Panc1 (cell line): Measurements from ENCODE around the gene GPX7. TPM values are rescaled to one million over a fixed set of nuclear protein-coding genes. Genes with fewer than 3 reads are reported as not detected.

Experiments used
- ATAC-seq: fragments of 200-7000 bp; cut with Tn5 transposase; 2 replicates; pipeline ENCODE4 v1.9.1; 2020; ENCODE audit warnings: mild to moderate bottlenecking, moderate library complexity
- BruUV-seq: library from RNA; stranded (reverse); fragments of 400-500 nt; replicated peaks from 2 replicates; lab custom pipeline; 2021; lab: Mats Ljungman, UMichigan
- CTCF ChIA-PET: fragments of 300-600 bp; sonication (Branson Sonifier 250); formaldehyde crosslinking; loops from one replicate; lab custom pipeline; 2022; ENCODE audit warnings: antibody characterized with exemption; lab: Charles Lee
- POLR2A ChIA-PET: fragments of 300-600 bp; sonication (Branson Sonifier 250); formaldehyde crosslinking; loops from one replicate; lab custom pipeline; 2022; ENCODE audit warnings: antibody characterized with exemption; lab: Charles Lee
- DNase-seq: peaks from one replicate; pipeline ENCODE4 v3.0.0-alpha.2; 2010; ENCODE audit warnings: low read depth, low spot score
- H3K27ac ChIP-seq: 2 replicates; pipeline ENCODE4 v1.5.1; 2011; ENCODE audit warnings: mild to moderate bottlenecking, low read length, inconsistent platforms
- H3K27me3 ChIP-seq: fragments of 200-500 bp; sonication (Bioruptor generic); 2 replicates; pipeline ENCODE4 v1.6.0; 2014; ENCODE audit warnings: low read length, inconsistent platforms; ENCODE audit not compliant: control insufficient read depth, insufficient read depth
- H3K36me3 ChIP-seq: fragments of 200-500 bp; sonication (Bioruptor generic); 2 replicates; pipeline ENCODE4 v1.5.1; 2014; ENCODE audit warnings: inconsistent platforms, mild to moderate bottlenecking, low read length, moderate library complexity; ENCODE audit not compliant: control insufficient read depth, insufficient read depth
- H3K4me1 ChIP-seq: 2 replicates; pipeline ENCODE4 v1.5.1; 2011; ENCODE audit warnings: inconsistent platforms, mild to moderate bottlenecking, low read length, moderate library complexity; ENCODE audit not compliant: control insufficient read depth, insufficient read depth
- H3K4me3 ChIP-seq, 2 experiments: 2 replicates each; pipeline ENCODE4 v1.5.1; 2011 to 2012; ENCODE audit warnings: low read depth in 2 of 2, low read length in 2 of 2, mild to moderate bottlenecking in 2 of 2, inconsistent platforms in 1 of 2, moderate library complexity in 1 of 2
- H3K9me3 ChIP-seq: fragments of 200-500 bp; sonication (Bioruptor generic); 2 replicates; pipeline ENCODE4 v1.5.1; 2014; ENCODE audit warnings: low read depth, mild to moderate bottlenecking, inconsistent platforms, low read length, moderate library complexity; ENCODE audit not compliant: control insufficient read depth, insufficient read depth
- POLR2AphosphoS5 ChIP-seq: IDR thresholded peaks from 2 replicates; pipeline ENCODE4 v1.6.1; 2012; ENCODE audit warnings: mild to moderate bottlenecking, low read depth, low read length, moderate library complexity
- SIN3A ChIP-seq: IDR thresholded peaks from 2 replicates; pipeline ENCODE4 v1.6.1; 2012; ENCODE audit warnings: low read depth, mild to moderate bottlenecking, low read length, moderate library complexity, borderline replicate concordance; ENCODE audit not compliant: insufficient read depth
- TCF7L2 ChIP-seq: IDR thresholded peaks from 2 replicates; pipeline ENCODE4 v1.6.1; 2011; ENCODE audit warnings: mild to moderate bottlenecking, low read depth, low read length, inconsistent platforms
- in situ Hi-C: cut with HindIII; loops from 2 replicates; pipeline ENCODE4 v1.10.0; 2016; ENCODE audit warnings: low sequenced_read_pairs, low pct_unique_long_range_greater_than_20kb
- intact Hi-C: fragments of 100-400 bp; cut with micrococcal nuclease; formaldehyde crosslinking; loops from one replicate; pipeline ENCODE4 v1.10.0; 2022; ENCODE audit not compliant: unreplicated experiment
- total RNA-seq: library from RNA; stranded (reverse); gene quantifications from one replicate; pipeline ENCODE4 v1.2.1, GENCODE V29; 2021; ENCODE audit not compliant: unreplicated experiment
- TF ChIP-seq, protein P1 (sequence below): fragments of 450-650 bp; IDR thresholded peaks from 2 replicates; pipeline ENCODE4 v1.5.1; 2017; ENCODE audit warnings: mild to moderate bottlenecking
- TF ChIP-seq, protein P2 (sequence below), 2 experiments: IDR thresholded peaks; 2 replicates each; pipeline ENCODE4 v1.6.1; 2011 to 2012; ENCODE audit warnings: low read depth in 2 of 2, control low read depth in 1 of 2, low read length in 1 of 2, mild to moderate bottlenecking in 1 of 2, moderate library complexity in 1 of 2; ENCODE audit not compliant: insufficient read depth in 1 of 2

GPX7 gene
- total RNA-seq, 1 experiment from 2014 or later: 11.2 TPM

DNA sequence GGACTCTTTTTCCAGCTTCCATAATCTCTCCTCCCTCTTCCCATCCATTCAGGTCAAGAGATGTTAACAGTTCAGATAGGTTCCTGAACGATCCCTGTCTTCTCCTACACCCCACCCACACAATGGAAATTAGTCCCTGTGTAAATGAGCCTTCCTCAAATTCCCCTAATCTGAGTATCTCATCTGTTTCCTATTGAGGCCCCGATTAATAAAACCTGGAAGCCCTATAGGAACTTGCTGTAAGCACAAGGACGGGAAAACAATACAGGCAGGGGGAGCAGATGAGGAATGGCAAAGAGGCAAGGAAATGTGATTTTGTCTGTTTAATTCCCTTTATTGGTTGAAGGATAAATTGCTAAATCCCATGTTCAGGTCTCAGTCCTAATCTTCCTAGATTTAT is 7.1 kb upstream of the GPX7 start:
- intact Hi-C loops (no loop called here), in situ Hi-C loops (no loop called here)
- no peak for DNase-seq
- BruUV-seq: no TSS peak
- H3K36me3 ChIP-seq: no peaks in the 10 kb centered on the region
- H3K4me1 ChIP-seq: no peaks in the 10 kb centered on the region
- ATAC-seq: no peak
- H3K4me3 ChIP-seq: no peak overlapping the region
- CTCF ChIA-PET: no interaction called here
- no peaks in the 10 kb centered on the region for H3K27me3 ChIP-seq
- no peak for TF ChIP-seq TCF7L2
- no peak for TF ChIP-seq SIN3A
- TF ChIP-seq, protein P1, sequence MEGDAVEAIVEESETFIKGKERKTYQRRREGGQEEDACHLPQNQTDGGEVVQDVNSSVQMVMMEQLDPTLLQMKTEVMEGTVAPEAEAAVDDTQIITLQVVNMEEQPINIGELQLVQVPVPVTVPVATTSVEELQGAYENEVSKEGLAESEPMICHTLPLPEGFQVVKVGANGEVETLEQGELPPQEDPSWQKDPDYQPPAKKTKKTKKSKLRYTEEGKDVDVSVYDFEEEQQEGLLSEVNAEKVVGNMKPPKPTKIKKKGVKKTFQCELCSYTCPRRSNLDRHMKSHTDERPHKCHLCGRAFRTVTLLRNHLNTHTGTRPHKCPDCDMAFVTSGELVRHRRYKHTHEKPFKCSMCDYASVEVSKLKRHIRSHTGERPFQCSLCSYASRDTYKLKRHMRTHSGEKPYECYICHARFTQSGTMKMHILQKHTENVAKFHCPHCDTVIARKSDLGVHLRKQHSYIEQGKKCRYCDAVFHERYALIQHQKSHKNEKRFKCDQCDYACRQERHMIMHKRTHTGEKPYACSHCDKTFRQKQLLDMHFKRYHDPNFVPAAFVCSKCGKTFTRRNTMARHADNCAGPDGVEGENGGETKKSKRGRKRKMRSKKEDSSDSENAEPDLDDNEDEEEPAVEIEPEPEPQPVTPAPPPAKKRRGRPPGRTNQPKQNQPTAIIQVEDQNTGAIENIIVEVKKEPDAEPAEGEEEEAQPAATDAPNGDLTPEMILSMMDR: no peak
- TF ChIP-seq, protein P2, sequence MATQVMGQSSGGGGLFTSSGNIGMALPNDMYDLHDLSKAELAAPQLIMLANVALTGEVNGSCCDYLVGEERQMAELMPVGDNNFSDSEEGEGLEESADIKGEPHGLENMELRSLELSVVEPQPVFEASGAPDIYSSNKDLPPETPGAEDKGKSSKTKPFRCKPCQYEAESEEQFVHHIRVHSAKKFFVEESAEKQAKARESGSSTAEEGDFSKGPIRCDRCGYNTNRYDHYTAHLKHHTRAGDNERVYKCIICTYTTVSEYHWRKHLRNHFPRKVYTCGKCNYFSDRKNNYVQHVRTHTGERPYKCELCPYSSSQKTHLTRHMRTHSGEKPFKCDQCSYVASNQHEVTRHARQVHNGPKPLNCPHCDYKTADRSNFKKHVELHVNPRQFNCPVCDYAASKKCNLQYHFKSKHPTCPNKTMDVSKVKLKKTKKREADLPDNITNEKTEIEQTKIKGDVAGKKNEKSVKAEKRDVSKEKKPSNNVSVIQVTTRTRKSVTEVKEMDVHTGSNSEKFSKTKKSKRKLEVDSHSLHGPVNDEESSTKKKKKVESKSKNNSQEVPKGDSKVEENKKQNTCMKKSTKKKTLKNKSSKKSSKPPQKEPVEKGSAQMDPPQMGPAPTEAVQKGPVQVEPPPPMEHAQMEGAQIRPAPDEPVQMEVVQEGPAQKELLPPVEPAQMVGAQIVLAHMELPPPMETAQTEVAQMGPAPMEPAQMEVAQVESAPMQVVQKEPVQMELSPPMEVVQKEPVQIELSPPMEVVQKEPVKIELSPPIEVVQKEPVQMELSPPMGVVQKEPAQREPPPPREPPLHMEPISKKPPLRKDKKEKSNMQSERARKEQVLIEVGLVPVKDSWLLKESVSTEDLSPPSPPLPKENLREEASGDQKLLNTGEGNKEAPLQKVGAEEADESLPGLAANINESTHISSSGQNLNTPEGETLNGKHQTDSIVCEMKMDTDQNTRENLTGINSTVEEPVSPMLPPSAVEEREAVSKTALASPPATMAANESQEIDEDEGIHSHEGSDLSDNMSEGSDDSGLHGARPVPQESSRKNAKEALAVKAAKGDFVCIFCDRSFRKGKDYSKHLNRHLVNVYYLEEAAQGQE (IDR thresholded peaks at IDR 0.05; ENCODE audit: insufficient read depth in 1 of 2, low read depth in 2 of 2, low read length in 1 of 2): no peak
- TF ChIP-seq POLR2AphosphoS5: no peak
- POLR2A ChIA-PET: no interaction called here
- H3K27ac ChIP-seq: no peak overlapping the region
- no peaks in the 10 kb centered on the region for H3K9me3 ChIP-seq

DNA sequence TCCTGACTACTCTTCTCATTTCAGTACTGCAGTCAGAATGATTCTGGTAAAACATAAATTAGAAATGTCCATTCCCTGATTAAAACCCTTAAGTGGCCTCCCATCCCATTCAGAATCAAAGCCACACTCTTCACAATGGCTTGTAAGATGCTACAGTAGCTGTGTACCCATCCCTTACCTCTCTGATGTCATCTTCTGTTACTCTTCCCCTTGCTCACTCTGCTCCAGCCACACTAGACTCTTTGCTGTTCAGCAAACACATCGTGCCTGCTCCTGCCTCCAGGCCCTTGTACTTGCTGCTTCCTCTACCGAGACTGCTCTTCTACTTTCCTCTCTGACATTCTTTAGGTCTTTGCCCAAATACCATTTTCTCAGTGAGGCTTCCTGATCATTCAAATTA is 4.3 kb upstream of the GPX7 start:
- ATAC-seq: no peak
- BruUV-seq: no TSS peak
- intact Hi-C loops (no loop called here), in situ Hi-C loops (no loop called here)
- CTCF ChIA-PET: interaction anchor here (0.6 kb wide), 1 partner anchor 595 kb away, joined by 5 read pairs; no protein-coding TSS in a partner anchor
- no peak overlapping the region for H3K27ac ChIP-seq
- H3K9me3 ChIP-seq: no peaks in the 10 kb centered on the region
- TF ChIP-seq, protein P1: no peak
- TF ChIP-seq TCF7L2 (no peak), POLR2AphosphoS5 (no peak), SIN3A (no peak)
- TF ChIP-seq, protein P2 (IDR thresholded peaks at IDR 0.05; ENCODE audit: insufficient read depth in 1 of 2, low read depth in 2 of 2, low read length in 1 of 2): no peak
- no peak overlapping the region for H3K4me3 ChIP-seq
- H3K4me1 ChIP-seq: peaks cover 7% of the 10 kb centered on the region; the same call in 1 of the 2 replicates
- no peaks in the 10 kb centered on the region for H3K36me3 ChIP-seq
- POLR2A ChIA-PET: no interaction called here
- no peak for DNase-seq
- H3K27me3 ChIP-seq: no peaks in the 10 kb centered on the region
